Osteoblast (primary cell): ENCODE data around the gene VAPB. TPM values are rescaled to one million over a fixed set of nuclear protein-coding genes. Genes with fewer than 3 reads are reported as not detected.

Experiments used
- DNase-seq: peaks from one replicate; pipeline ENCODE4 v3.0.0; 2011; ENCODE audit warnings: low spot score, mixed read lengths; ENCODE audit not compliant: insufficient read length; ENCODE audit errors: missing footprints
- H2AFZ ChIP-seq: 2 replicates; pipeline ENCODE4 v1.6.0; 2011; ENCODE audit warnings: mild to moderate bottlenecking, low read length
- H3K27ac ChIP-seq: 2 replicates; pipeline ENCODE4 v1.5.1; 2011; ENCODE audit warnings: mild to moderate bottlenecking, low read depth, low read length, moderate library complexity
- H3K27me3 ChIP-seq: 2 replicates; pipeline ENCODE4 v1.6.0; 2012; ENCODE audit warnings: mild to moderate bottlenecking, control low read depth, inconsistent platforms, low read length, moderate library complexity; ENCODE audit not compliant: insufficient read depth
- H3K36me3 ChIP-seq: 2 replicates; pipeline ENCODE4 v1.5.1; 2011; ENCODE audit warnings: mild to moderate bottlenecking, low read length, control low read depth, moderate library complexity; ENCODE audit not compliant: insufficient read depth
- H3K4me1 ChIP-seq: 2 replicates; pipeline ENCODE4 v1.5.1; 2011; ENCODE audit warnings: mild to moderate bottlenecking, low read length, control low read depth, moderate library complexity; ENCODE audit not compliant: insufficient read depth
- H3K4me2 ChIP-seq: 2 replicates; pipeline ENCODE4 v1.6.0; 2011; ENCODE audit warnings: mild to moderate bottlenecking, low read length; ENCODE audit not compliant: insufficient read depth
- H3K4me3 ChIP-seq: fragments of 200-600 bp; sonication (generic); 3 replicates; pipeline ENCODE4 v1.5.1; 2012; ENCODE audit warnings: mild to moderate bottlenecking, low read length, inconsistent platforms; ENCODE audit not compliant: insufficient read depth
- H3K79me2 ChIP-seq: 2 replicates; pipeline ENCODE4 v1.6.0; 2012; ENCODE audit warnings: mild to moderate bottlenecking, low read length, control low read depth, inconsistent platforms; ENCODE audit not compliant: insufficient read depth
- H3K9me3 ChIP-seq: 2 replicates; pipeline ENCODE4 v1.5.1; 2011; ENCODE audit warnings: low read depth, low read length, control low read depth
- H4K20me1 ChIP-seq: 2 replicates; pipeline ENCODE4 v1.6.0; 2012; ENCODE audit warnings: mild to moderate bottlenecking, low read length, control low read depth; ENCODE audit not compliant: insufficient read depth
- total RNA-seq: library from RNA; depleted of rRNA; stranded (reverse); fragments of >200 nt; gene quantifications from 2 replicates; pipeline ENCODE4 v1.2.3, GENCODE V29; 2012
- TF ChIP-seq, protein P1 (sequence below): IDR thresholded peaks from 2 replicates; pipeline ENCODE4 v1.5.1; 2011; ENCODE audit warnings: mild to moderate bottlenecking, low read depth, low read length, moderate library complexity; ENCODE audit errors: extremely low read depth

The VAPB gene
- total RNA-seq, 1 donor, result 14.5 TPM

DNA sequence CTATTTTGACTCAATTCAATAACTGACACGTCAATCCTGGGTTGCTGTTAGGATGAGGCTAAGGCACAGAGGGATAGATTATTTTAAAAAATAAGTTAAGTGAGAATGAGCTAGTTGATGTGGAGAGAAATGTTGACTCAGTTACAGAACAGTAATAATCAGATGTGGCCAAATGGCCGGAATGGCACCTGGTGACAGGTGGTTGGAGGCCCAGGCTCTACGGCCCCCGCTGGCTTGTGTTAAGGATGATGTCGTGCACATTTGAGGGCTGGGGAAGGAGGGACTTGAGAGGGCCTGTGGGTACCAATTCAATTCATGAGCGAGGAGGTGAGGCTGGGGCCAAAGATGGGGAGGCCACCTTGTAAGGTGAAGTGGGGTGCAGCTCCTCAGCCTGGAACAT, 94.4 kb downstream of the VAPB start:
- peaks cover 64% of the 10 kb centered on the region for H3K79me2 ChIP-seq
- no peaks in the 10 kb centered on the region for H3K27me3 ChIP-seq
- no peak for DNase-seq
- peaks cover 6% of the 10 kb centered on the region for H3K9me3 ChIP-seq
- no peak overlapping the region for H3K4me3 ChIP-seq
- peaks cover 7% of the 10 kb centered on the region for H3K36me3 ChIP-seq
- H3K27ac ChIP-seq, result no peak overlapping the region
- no peak overlapping the region for H3K4me2 ChIP-seq
- no peaks in the 10 kb centered on the region for H4K20me1 ChIP-seq
- TF ChIP-seq, protein P1, sequence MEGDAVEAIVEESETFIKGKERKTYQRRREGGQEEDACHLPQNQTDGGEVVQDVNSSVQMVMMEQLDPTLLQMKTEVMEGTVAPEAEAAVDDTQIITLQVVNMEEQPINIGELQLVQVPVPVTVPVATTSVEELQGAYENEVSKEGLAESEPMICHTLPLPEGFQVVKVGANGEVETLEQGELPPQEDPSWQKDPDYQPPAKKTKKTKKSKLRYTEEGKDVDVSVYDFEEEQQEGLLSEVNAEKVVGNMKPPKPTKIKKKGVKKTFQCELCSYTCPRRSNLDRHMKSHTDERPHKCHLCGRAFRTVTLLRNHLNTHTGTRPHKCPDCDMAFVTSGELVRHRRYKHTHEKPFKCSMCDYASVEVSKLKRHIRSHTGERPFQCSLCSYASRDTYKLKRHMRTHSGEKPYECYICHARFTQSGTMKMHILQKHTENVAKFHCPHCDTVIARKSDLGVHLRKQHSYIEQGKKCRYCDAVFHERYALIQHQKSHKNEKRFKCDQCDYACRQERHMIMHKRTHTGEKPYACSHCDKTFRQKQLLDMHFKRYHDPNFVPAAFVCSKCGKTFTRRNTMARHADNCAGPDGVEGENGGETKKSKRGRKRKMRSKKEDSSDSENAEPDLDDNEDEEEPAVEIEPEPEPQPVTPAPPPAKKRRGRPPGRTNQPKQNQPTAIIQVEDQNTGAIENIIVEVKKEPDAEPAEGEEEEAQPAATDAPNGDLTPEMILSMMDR, result no peak
- peaks cover 9% of the 10 kb centered on the region for H3K4me1 ChIP-seq
- H2AFZ ChIP-seq, result no peak overlapping the region

DNA sequence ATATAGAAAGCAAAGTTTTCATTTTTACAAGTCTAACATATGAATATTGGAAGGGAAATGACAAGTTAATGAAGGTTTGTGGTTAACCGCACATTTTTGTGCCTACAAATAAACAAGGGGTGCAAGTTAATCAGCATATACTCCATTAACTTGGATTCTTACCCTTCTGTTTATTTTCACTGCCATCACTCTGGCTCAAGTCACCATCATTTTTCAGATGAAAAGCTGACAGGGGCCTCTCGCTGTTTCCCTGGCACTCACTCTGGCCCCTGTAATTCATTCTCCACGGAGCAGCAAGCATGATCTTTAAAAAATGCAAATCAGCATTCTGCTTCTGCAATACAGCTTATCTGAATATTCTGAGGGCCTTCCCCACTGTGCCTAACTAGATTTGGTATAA, 96.4 kb downstream of the VAPB start:
- Histone ChIP-seq H2AFZ (no peak overlapping the region), H4K20me1 (no peaks in the 10 kb centered on the region), H3K4me2 (no peak overlapping the region), H3K36me3 (peaks cover 4% of the 10 kb centered on the region), H3K79me2 (peaks cover 64% of the 10 kb centered on the region), H3K4me3 (no peak overlapping the region), H3K27me3 (no peaks in the 10 kb centered on the region), H3K4me1 (peaks cover 9% of the 10 kb centered on the region), H3K9me3 (peaks cover 6% of the 10 kb centered on the region), H3K27ac (no peak overlapping the region)
- DNase-seq, result no peak
- TF ChIP-seq, protein P1, result no peak

DNA sequence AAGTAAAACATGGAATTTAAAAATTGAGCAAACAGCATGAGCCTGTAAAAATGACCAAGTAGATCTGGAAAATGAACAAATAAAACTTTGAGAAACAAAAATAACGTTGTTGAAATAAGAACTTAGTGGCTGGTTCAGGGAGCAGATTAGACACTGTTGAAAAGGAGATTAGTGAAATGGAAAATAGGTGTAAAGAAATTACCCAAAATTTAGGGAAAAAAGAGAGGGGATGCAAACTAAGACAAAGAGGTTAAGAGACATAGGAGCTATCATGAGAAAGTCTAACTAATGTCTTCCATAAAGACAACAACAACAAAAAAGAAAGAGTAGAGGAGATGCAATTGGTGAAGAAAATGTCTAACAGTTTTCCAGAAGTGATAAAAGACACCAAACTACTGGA, 97.2 kb downstream of the VAPB start:
- no peak for DNase-seq
- Histone ChIP-seq H2AFZ (no peak overlapping the region), H3K27me3 (no peaks in the 10 kb centered on the region), H3K4me3 (no peak overlapping the region), H3K79me2 (peaks cover 65% of the 10 kb centered on the region), H3K9me3 (peaks cover 6% of the 10 kb centered on the region), H4K20me1 (no peaks in the 10 kb centered on the region), H3K4me1 (peaks cover 9% of the 10 kb centered on the region), H3K4me2 (no peak overlapping the region), H3K27ac (no peak overlapping the region), H3K36me3 (no peaks in the 10 kb centered on the region)
- TF ChIP-seq, protein P1, result no peak

DNA sequence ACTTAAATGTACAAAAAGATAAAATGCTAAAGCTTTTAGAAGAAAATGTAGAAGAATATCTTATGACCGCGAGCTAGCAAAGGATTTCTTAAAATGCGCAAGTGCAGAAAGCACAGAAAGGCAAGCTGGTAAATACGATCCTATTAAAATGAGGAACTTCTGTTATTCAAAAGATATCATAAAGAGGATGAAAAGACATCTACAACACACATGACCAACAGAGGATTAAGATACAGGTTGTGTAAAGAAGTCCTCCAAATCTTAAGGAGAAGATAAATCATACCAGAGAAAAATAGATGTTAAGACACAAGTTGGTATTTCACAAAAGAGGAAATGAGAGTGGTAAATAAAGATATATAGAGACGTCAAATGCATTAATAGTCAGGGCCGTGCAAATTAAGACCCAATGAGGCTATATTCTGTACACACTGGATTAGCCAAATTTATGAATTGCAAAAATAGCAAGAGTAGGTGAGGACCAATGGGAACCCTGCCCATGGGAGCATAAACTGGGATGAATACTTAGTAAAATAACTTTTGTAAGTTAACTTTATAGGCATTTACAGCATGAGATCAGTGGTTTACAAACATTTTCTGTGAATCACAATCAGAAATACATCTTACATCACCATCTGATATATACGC, 103.2 kb downstream of the VAPB start:
- H3K4me1 ChIP-seq, result no peaks in the 10 kb centered on the region
- H3K36me3 ChIP-seq, result no peaks in the 10 kb centered on the region
- H3K79me2 ChIP-seq, result peaks cover 79% of the 10 kb centered on the region
- no peak overlapping the region for H2AFZ ChIP-seq
- no peak overlapping the region for H3K27ac ChIP-seq
- H3K9me3 ChIP-seq, result no peaks in the 10 kb centered on the region
- no peak overlapping the region for H3K4me2 ChIP-seq
- H4K20me1 ChIP-seq, result peaks cover 6% of the 10 kb centered on the region
- H3K4me3 ChIP-seq, result no peak overlapping the region
- TF ChIP-seq, protein P1, result no peak
- no peaks in the 10 kb centered on the region for H3K27me3 ChIP-seq
- no peak for DNase-seq
